Body of pancreas (tissue), 4 donors: ENCODE data around the gene MDN1.

Experiments used
- POLR2A ChIP-seq, 3 donors: fragments of 450-650 bp; IDR thresholded peaks; one replicate each; pipeline ENCODE4 v1.6.1; 2016; ENCODE audit warnings: antibody characterized with exemption in 3 of 3, mild to moderate bottlenecking in 2 of 3
- TF ChIP-seq, protein P1 (sequence below), 7 experiments: fragments of 450-650 bp in 4 of 7; fragments of 200-600 bp in 3 of 7; sonication (generic) in 3 of 7; IDR thresholded peaks; one replicate each; pipeline ENCODE4 v1.5.1; 2016 to 2019; ENCODE audit warnings: antibody characterized with exemption in 7 of 7

DNA sequence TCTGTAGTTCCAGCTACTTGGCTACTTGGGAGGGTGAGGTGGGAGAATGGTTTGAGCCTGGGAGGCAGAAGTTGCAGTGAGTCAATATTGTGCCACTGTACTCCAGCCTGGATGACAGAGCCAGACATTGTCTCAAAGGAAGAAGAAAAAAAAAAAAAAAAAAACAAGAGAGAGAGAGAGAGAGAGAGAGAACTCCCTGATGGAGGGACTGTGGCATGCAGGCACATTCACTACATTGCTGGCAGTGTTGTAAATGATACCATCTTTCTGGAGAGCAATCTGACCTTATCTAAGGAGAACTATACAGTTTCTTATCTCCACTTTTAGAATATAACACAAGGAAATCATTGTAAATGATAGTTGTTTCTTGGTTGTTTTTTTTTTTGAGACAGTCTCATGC lies 85.1 kb downstream of the MDN1 start:
- TF ChIP-seq, protein P1, sequence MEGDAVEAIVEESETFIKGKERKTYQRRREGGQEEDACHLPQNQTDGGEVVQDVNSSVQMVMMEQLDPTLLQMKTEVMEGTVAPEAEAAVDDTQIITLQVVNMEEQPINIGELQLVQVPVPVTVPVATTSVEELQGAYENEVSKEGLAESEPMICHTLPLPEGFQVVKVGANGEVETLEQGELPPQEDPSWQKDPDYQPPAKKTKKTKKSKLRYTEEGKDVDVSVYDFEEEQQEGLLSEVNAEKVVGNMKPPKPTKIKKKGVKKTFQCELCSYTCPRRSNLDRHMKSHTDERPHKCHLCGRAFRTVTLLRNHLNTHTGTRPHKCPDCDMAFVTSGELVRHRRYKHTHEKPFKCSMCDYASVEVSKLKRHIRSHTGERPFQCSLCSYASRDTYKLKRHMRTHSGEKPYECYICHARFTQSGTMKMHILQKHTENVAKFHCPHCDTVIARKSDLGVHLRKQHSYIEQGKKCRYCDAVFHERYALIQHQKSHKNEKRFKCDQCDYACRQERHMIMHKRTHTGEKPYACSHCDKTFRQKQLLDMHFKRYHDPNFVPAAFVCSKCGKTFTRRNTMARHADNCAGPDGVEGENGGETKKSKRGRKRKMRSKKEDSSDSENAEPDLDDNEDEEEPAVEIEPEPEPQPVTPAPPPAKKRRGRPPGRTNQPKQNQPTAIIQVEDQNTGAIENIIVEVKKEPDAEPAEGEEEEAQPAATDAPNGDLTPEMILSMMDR (IDR thresholded peaks at IDR 0.05), result no peak
- no peak for TF ChIP-seq POLR2A (IDR thresholded peaks at IDR 0.05)
